H1 (cell line): ENCODE results near the gene HARS2. TPM values are rescaled to one million over a fixed set of nuclear protein-coding genes. Genes with fewer than 3 reads are reported as not detected.
A peak's percentile ranks its signal among the peaks of the same experiment; 100 is the strongest.

ENCODE experiments used
- ASH2L ChIP-seq: fragments of 200-600, 300-600 bp; sonication (generic); IDR thresholded peaks from one replicate; pipeline ENCODE4 v1.7.1; 2017; ENCODE audit warnings: low read length
- BACH1 ChIP-seq: IDR thresholded peaks from 2 replicates; pipeline ENCODE4 v1.6.1; 2012; ENCODE audit warnings: low read length, improper control_type of control experiment
- CBX8 ChIP-seq: fragments of 300-800, 300-1000 bp; sonication (generic); IDR thresholded peaks from 2 replicates; pipeline ENCODE4 v1.7.1; 2016; ENCODE audit warnings: low read depth, low read length, borderline replicate concordance
- CHD2 ChIP-seq: IDR thresholded peaks from 2 replicates; pipeline ENCODE4 v1.6.1; 2012; ENCODE audit warnings: low read length, improper control_type of control experiment
- CREB1 ChIP-seq: IDR thresholded peaks from 2 replicates; pipeline ENCODE4 v1.6.1; 2012; ENCODE audit warnings: inconsistent platforms
- GTF2F1 ChIP-seq: IDR thresholded peaks from 2 replicates; pipeline ENCODE4 v1.6.1; 2012; ENCODE audit warnings: low read depth, low read length, improper control_type of control experiment, borderline replicate concordance
- JUN ChIP-seq: IDR thresholded peaks from 2 replicates; pipeline ENCODE4 v1.6.1; 2011; ENCODE audit warnings: low read depth, mild to moderate bottlenecking, improper control_type of control experiment, low read length
- KDM4A ChIP-seq: IDR thresholded peaks from one replicate; pipeline ENCODE4 v1.7.1; 2012; ENCODE audit warnings: low read depth, mild to moderate bottlenecking, moderate library complexity, low read length, inconsistent platforms; ENCODE audit not compliant: severe bottlenecking
- KDM5A ChIP-seq: fragments of 200-600 bp; IDR thresholded peaks from 2 replicates; pipeline ENCODE4 v1.7.1; 2012; ENCODE audit warnings: mild to moderate bottlenecking, low read length, inconsistent platforms, mixed read lengths
- MAFK ChIP-seq: IDR thresholded peaks from 2 replicates; pipeline ENCODE4 v1.6.1; 2012; ENCODE audit warnings: low read depth, mild to moderate bottlenecking, improper control_type of control experiment, low read length
- MAX ChIP-seq: IDR thresholded peaks from 2 replicates; pipeline ENCODE4 v1.6.1; 2012; ENCODE audit warnings: inconsistent platforms
- NRF1 ChIP-seq: IDR thresholded peaks from 2 replicates; pipeline ENCODE4 v1.6.1; 2011; ENCODE audit warnings: mild to moderate bottlenecking, low read depth, low read length, improper control_type of control experiment
- POLR2A ChIP-seq, 2 experiments: IDR thresholded peaks; 1 replicate in 1 of 2; 2 replicates in 1 of 2; pipeline ENCODE4 v1.6.1; 2011; ENCODE audit warnings: low read depth in 2 of 2, low read length in 2 of 2, mild to moderate bottlenecking in 2 of 2; ENCODE audit errors: control extremely low read depth in 1 of 2
- POLR2AphosphoS5 ChIP-seq: IDR thresholded peaks from 2 replicates; pipeline ENCODE4 v1.6.1; 2011; ENCODE audit warnings: low read depth, low read length
- RBBP5 ChIP-seq: IDR thresholded peaks from 2 replicates; pipeline ENCODE4 v1.7.1; 2012; ENCODE audit warnings: low read depth, mild to moderate bottlenecking, inconsistent platforms, low read length, moderate library complexity, borderline replicate concordance
- SIX5 ChIP-seq: IDR thresholded peaks from 2 replicates; pipeline ENCODE4 v1.6.1; 2011; ENCODE audit warnings: mild to moderate bottlenecking, low read depth, low read length
- SP2 ChIP-seq: IDR thresholded peaks from 2 replicates; pipeline ENCODE4 v1.6.1; 2012; ENCODE audit warnings: mild to moderate bottlenecking, low read length, inconsistent platforms
- SUZ12 ChIP-seq: fragments of 200-600 bp; sonication (generic); IDR thresholded peaks from 2 replicates; pipeline ENCODE4 v1.6.1; 2012; ENCODE audit warnings: mild to moderate bottlenecking, inconsistent platforms, low read length, moderate library complexity, mixed read lengths
- TAF7 ChIP-seq: optimal IDR thresholded peaks from 2 replicates; pipeline ENCODE3; 2011; ENCODE audit warnings: low read depth, mild to moderate bottlenecking, inconsistent platforms, low read length, moderate library complexity, borderline replicate concordance
- TBP ChIP-seq: IDR thresholded peaks from 2 replicates; pipeline ENCODE4 v1.6.1; 2011; ENCODE audit warnings: low read depth, low read length, improper control_type of control experiment
- polyA plus RNA-seq, 7 experiments: library from polyadenylated mRNA; depleted of rRNA in 3 of 7; stranded (reverse) in 5 of 7; unstranded in 2 of 7; fragments of >200 nt in 5 of 7; fragments of 200-250 nt in 2 of 7; gene quantifications; 1 replicate in 5 of 7; 2 replicates in 1 of 7; 4 replicates in 1 of 7; pipeline versions ENCODE4 v1.2.1 to v1.2.3, GENCODE V29; 2011 to 2013; ENCODE audit warnings: missing spikeins in 2 of 7, mixed read lengths in 2 of 7
- total RNA-seq: library from RNA; stranded (reverse); fragmentation: NEBNext Ultra II Directional; extraction: Animal tissue kit (Norgen Biotek cat#: 25700); gene quantifications from 2 replicates; pipeline ENCODE4 v1.2.1, GENCODE V29; 2021
- TF ChIP-seq, protein P1 (sequence below), 3 experiments: IDR thresholded peaks; 1 replicate in 2 of 3; 2 replicates in 1 of 3; pipeline versions ENCODE4 v1.5.1 to v1.6.1; 2011; ENCODE audit warnings: low read length in 3 of 3, mild to moderate bottlenecking in 3 of 3, inconsistent platforms in 2 of 3, low read depth in 1 of 3, moderate library complexity in 1 of 3; ENCODE audit not compliant: insufficient read depth in 1 of 3; ENCODE audit errors: control extremely low read depth in 1 of 3
- TF ChIP-seq, protein P2 (sequence below): IDR thresholded peaks from 2 replicates; pipeline ENCODE4 v1.6.1; 2012; ENCODE audit warnings: low read length, inconsistent platforms

Gene HARS2
- total and polyA plus RNA-seq, 2 of the 8 experiments (the other 6 are each of a cell fraction or from before 2014, with no cell fraction given): 16.1 to 23.1 TPM

DNA sequence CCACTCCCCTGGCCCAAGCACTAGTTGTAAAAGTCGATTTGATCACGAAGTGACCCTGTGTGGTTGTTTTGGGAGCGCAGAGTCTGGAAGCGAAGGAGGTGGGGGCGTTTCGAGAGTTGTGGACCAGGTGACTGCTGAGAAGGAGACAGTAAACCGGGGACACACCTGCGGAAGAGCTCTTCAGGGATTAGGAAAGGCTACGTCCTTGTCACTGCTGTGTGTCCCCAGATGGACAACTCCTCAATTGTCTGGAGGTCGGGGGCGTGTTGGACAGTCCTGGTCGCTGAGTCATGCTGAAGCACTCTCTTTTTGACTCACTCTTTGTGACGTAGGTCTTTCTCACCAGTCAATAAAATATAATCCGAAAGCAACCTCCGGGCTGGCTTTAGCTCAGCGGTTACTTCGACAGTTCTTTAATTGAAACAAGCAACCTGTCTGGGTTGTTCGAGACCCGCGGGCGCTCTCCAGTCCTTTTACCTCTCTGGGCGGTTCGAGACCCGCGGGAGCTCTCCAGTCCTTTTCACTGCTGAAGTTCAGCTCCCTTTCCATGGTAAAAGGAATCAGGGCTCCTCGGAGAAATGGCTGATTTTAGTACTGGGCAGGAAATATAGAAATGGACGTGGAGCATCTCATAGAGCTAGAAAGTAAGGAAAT is 19.8 kb downstream of the HARS2 start (continued):
- TF ChIP-seq, protein P1, sequence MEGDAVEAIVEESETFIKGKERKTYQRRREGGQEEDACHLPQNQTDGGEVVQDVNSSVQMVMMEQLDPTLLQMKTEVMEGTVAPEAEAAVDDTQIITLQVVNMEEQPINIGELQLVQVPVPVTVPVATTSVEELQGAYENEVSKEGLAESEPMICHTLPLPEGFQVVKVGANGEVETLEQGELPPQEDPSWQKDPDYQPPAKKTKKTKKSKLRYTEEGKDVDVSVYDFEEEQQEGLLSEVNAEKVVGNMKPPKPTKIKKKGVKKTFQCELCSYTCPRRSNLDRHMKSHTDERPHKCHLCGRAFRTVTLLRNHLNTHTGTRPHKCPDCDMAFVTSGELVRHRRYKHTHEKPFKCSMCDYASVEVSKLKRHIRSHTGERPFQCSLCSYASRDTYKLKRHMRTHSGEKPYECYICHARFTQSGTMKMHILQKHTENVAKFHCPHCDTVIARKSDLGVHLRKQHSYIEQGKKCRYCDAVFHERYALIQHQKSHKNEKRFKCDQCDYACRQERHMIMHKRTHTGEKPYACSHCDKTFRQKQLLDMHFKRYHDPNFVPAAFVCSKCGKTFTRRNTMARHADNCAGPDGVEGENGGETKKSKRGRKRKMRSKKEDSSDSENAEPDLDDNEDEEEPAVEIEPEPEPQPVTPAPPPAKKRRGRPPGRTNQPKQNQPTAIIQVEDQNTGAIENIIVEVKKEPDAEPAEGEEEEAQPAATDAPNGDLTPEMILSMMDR (IDR thresholded peaks at IDR 0.05; ENCODE audit: control extremely low read depth in 1 of 3, insufficient read depth in 1 of 3, low read depth in 1 of 3, low read length in 3 of 3): no peak
- peak; percentile 57 for TF ChIP-seq KDM4A
- TF ChIP-seq MAX: no peak
- TF ChIP-seq, protein P2, sequence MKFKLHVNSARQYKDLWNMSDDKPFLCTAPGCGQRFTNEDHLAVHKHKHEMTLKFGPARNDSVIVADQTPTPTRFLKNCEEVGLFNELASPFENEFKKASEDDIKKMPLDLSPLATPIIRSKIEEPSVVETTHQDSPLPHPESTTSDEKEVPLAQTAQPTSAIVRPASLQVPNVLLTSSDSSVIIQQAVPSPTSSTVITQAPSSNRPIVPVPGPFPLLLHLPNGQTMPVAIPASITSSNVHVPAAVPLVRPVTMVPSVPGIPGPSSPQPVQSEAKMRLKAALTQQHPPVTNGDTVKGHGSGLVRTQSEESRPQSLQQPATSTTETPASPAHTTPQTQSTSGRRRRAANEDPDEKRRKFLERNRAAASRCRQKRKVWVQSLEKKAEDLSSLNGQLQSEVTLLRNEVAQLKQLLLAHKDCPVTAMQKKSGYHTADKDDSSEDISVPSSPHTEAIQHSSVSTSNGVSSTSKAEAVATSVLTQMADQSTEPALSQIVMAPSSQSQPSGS: 0 out of 2 replicates have a peak, but pooled peaks have one; percentile 29
- TF ChIP-seq NRF1: no peak
- peak; percentile 99 for TF ChIP-seq TBP
- TF ChIP-seq SIX5: no peak
- peak; percentile 82 for TF ChIP-seq CREB1
- no peak for TF ChIP-seq SP2
- TF ChIP-seq CBX8: no peak
- peak; percentile 34; the same call in 1 of the 2 replicates for TF ChIP-seq POLR2AphosphoS5
- peak; percentile 98 for TF ChIP-seq BACH1
- peak in 1 of 2 experiments; percentile 64; a peak in 2 of 3 replicates for TF ChIP-seq POLR2A (IDR thresholded peaks at IDR 0.05; ENCODE audit: control extremely low read depth in 1 of 2, low read depth in 2 of 2, low read length in 2 of 2)
- no peak for TF ChIP-seq JUN
- TF ChIP-seq TAF7: peak; percentile 28
- TF ChIP-seq RBBP5: peak; percentile 71
- TF ChIP-seq SUZ12: no peak
- no peak for TF ChIP-seq CHD2
- no peak for TF ChIP-seq GTF2F1
- TF ChIP-seq ASH2L: peak; percentile 82
- no peak for TF ChIP-seq KDM5A
- peak; percentile 85 for TF ChIP-seq MAFK
